ENCODE measurements around the gene NRSN2.

Gene NRSN2, protein sequence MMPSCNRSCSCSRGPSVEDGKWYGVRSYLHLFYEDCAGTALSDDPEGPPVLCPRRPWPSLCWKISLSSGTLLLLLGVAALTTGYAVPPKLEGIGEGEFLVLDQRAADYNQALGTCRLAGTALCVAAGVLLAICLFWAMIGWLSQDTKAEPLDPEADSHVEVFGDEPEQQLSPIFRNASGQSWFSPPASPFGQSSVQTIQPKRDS

DNA sequence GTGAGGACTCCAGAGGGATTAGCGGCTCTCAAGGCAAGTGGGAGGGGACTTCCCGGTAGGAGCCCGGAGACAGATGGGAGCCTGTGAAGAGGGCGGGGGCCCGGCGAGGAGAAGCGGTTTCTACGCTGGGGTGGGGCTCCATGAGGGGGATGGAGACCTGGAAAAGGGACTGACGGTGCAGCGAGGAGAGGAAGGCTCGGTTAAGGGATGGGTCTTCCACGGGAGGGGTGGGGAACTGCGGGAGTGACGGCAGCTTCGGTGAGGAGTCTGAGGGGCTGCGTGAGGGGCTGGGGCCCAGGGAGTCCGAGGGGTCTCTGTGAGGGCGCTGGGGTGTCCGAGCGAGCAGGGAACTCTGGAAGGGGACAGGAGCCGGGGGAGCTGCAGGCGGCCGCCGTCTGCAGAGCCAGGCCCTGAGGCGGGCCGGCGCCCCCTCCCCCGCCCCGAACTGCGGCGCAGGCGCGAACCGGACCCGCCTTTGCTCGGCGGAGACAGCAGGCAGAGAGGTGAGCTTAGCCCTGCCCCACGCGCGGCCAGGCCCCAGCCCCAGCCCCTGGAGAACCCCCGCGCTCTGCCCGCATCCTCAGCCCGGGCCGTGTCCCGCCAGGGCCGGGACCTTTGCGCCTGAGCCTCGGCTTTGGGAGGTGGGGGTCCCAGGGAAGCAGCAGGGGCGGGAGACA lies at the start of gene NRSN2:
NRSN2 (plus strand) TSS at position 472 of the 677 bp plus-strand sequence. CDS start 2,533 bp downstream, outside the sequence.
- no peak for DNase-seq (ENCODE audit: low read depth)

DNA sequence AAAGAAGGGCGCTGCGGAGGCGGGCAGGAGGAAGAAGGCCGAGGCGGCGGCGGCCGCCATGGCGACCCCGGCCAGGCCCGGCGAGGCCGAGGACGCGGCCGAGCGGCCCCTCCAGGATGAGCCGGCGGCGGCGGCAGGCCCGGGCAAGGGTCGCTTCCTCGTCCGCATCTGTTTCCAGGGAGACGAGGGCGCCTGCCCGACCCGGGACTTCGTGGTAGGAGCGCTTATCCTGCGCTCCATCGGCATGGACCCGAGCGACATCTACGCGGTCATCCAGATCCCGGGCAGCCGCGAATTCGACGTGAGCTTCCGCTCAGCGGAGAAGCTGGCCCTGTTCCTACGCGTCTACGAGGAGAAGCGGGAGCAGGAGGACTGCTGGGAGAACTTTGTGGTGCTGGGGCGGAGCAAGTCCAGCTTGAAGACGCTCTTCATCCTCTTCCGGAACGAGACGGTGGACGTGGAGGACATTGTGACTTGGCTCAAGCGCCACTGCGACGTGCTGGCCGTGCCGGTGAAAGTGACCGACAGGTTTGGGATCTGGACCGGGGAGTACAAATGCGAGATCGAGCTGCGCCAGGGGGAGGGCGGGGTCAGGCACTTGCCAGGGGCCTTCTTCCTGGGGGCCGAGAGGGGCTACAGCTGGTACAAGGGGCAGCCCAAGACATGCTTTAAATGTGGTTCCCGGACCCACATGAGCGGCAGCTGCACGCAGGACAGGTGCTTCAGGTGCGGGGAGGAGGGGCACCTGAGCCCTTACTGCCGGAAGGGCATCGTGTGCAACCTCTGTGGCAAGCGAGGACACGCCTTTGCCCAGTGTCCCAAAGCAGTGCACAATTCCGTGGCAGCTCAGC lies 48.8 kb upstream of the NRSN2 start:
- peak; percentile 26 for DNase-seq (ENCODE audit: low read depth)

DNA sequence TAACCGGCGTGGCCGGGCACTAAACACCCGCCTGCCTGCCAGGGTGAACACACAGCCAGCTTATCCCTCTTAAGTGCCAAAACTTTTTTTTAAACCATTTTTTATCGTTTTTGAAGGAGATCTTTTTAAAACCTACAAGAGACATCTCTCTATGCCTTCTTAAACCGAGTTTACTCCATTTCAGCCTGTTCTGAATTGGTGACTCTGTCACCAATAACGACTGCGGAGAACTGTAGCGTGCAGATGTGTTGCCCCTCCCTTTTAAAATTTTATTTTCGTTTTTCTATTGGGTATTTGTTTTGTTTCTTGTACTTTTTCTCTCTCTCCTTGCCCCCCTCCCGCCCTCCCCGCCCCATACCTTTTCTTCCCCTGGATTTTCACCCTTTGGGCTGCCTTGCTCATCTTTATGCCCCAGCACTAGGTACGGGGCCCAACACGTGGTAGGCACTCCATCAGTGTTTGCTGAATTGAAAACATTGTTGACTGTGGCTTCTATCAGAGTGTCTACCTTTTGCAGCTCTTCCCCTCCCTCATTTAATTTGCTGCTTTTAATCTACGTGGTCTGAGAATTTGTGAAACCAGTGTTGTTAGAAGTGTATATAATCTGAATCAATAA lies 48.0 kb upstream of the NRSN2 start:
- no peak for DNase-seq (ENCODE audit: low read depth)

DNA sequence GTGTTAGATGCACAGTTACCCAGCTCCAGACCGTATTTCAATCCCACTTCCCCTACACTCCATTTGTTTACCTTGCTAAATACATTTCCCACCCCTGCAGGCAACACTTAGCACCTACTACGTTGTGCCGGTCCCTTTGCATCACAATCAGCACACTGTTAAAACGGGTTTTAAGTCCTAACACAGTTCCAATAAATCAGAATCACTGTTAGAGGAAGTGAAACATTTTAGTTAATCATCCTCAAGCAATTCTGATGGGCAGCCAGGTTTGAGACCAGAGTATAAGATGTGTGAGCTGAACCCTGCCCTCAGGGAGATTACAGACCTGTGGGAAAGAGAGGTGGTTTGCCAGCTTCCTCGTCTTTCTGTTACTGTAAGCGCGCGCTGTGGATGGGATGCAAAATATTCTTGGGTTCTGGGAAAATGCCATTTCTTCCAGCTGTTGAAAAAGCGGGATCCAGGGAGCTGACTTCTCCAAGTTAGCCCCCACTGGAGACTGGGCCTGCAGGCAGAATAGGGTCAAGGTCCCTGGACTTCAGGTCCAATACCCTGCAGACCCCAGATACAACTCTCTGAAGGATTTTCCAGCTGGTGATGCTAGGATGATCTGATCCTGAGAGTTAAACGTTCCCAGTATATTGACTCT lies 46.4 kb upstream of the NRSN2 start:
- no peak for DNase-seq (ENCODE audit: low read depth)

DNA sequence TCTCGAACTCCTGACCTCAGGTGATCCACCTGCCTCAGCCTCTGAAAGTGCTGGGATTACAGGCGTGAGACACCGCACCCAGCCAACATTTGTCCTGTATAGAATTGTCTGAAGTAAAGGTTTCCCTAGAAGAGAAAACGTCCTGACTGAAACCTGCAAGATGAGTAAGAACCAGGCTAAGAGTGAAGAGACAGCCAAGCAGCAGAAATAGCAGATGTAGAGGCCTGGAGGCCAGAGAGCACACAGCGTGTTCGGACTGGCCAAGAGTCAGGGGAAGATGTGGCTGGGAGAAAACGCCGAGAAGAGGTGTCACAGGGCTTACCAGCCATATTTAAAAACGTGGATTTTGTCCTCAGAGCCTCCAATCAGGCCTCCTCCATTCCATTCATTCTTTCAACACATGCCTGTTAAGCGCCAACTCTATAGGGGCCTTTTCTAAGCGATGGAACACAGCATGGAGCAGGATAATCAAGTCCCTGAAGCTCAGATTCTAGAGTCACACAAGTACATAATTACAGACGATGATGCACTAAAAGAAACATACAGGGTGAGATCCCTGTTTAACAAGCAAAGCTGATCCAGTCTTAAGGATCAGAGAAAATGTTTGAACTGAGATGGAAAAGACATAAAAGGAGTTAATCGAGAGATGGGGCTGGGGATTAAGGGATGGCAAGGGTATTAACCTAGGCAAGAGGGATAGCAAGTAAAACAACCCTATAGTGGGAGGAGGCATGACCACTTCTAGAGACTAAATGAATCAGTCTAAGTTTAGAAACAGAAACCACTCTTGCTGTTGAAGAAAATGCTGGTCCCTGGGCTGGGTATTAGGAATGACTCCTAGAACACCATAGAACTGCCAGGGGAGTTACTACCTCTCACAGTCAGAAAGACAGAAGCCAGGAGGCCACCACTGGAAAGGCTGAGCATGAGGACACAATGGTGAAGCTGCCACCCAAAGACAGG lies 44.7 kb upstream of the NRSN2 start:
- no peak for DNase-seq (ENCODE audit: low read depth)

DNA sequence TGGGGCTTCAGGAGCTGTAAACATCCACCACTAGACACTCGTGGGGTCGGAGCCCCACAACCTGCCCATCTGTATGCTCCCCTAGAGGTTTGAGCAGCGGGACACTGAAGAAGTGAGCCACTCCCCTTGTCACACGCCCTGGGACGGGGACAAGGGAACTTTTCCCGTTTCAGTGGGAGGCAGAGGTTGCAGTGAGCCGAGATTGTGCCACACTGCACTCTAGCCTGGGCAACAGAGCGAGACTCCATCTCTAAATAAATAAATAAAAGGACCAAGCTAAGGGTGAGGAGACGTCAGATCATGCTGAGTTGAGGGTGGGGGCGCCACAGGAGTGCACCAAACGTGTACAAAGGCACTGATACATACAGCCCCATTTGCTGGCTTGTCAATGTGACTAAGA lies 41.2 kb upstream of the NRSN2 start:
- no peak for DNase-seq (ENCODE audit: low read depth)

DNA sequence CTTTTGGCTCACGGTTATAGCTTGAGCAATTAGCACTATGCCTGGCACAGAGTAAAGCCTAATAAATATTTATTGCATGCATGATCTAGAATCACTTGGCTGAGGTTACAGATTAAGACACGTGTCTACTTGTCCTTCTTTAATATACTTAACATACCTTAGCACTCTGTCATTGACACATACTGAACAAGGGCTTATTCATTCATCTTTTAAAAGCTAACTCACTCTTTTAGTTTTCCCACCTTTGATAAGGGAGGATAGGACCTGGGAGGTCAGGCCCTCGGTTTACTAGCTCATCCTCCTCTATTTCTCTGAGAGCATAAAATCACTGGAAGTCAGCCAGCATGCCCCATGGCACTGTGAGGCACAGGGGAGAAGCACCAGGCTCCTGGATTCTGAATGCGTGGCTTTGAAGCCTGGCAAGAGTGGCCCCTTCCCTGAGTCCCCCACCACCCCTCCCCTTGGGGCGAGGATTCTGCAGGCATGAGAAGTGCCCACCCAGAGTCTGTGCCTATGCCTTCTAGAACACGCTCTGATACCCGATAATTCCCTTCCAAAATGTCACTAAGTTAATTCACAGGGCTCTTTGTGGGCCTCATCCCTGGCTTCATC lies 38.4 kb upstream of the NRSN2 start:
- DNase-seq (ENCODE audit: low read depth): no peak

DNA sequence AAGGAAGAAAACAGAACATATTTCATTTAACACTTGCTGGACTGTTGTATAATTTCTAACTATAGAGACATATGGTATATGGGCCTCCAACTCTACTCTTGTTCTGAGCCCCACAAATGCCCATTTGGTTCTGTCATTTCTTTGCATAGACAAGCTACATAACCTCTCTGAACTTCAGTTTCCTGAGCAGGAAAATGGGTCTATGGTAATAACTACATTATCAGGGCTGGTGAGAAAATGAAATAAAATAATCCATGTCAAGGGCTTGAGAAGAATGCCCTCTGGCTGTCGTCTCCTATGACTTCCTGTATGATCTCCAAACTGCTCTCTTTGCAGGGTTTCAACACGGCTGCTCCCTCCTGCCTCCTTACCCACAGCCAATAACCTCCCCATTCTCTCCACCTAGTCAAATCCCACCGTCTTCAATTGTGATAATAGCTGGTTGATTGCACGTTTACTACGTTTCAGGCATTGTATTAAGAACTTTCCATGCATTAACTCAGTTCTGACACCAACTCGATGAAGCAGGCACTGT lies 37.5 kb upstream of the NRSN2 start:
- no peak for DNase-seq (ENCODE audit: low read depth)

DNA sequence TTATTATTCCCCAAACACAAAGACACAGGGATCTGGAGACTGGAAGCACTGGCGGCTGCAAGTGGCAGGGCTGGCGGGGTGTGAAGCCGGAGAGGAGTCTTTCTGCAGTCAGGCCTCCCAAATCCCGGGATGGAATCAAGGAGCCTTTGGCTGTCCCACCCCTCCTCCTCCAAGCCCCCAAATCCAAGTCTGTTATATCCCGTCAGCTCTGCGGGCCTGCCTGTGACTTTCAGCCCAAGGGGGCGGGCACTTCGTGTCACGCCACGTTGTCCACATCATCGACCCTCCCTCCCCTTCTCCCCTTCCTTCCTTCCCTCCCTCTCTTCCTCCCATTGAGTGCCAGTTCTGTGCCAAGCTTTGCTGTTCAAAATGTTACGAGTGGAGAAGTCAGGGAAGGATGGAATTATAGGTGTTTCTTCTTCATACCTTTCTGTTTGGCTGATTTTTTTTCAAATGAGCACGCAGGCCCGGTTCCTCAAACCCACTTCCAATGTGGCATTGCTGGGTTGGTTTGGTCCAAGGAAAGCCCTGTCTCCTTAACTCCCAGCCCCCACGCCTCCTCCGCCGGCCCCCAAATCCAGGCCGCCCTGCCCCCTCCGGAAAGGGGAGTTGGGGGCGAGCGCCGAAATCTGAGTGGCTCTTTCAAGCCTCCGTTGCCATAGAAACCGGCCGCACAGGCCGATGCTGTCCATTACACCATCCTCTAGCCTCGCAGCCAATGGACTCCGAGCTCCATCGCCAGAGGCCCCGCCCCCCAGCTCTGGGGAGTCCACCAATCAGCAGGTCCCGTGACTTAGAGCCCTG lies 36.9 kb upstream of the NRSN2 start:
- peak; percentile 69 for DNase-seq (ENCODE audit: low read depth)

DNA sequence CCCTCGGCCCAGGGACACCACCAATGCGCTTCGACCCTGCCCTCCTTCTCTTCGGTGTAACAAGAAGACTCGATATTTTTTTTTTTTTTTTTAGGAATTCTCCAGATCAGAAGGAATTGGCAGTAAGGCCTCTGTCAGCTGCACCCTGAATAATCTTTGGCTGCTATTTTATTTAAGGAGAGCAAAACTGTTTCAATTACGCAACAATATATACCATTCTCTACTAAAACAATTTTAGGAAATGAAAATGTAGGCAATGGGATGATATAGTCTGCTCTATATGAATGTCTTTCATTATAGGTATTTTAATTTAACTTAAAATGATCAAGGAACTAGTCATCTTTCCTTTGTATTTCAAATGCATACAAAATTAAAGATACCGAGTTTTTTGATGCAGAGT lies 36.3 kb upstream of the NRSN2 start:
- no peak for DNase-seq (ENCODE audit: low read depth)

DNA sequence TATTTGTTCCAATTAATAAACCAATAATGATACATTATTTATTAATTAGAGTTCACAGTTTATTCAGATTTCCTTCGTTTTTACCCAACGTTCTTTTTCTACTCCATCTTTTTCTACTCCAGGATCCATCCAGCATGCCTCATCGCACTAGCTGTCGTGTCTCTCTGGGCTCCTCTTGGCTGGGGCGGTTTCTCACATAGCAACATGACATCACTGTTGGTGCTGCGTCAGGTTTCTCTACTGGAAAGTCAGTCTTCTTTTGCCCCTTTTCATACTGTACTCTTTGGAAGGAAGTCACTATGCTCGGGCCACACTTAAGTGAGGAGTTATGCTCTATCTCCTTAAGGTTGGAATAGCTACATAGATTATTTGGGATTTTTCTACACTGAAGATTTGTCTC lies 35.3 kb upstream of the NRSN2 start:
- DNase-seq (ENCODE audit: low read depth): no peak

DNA sequence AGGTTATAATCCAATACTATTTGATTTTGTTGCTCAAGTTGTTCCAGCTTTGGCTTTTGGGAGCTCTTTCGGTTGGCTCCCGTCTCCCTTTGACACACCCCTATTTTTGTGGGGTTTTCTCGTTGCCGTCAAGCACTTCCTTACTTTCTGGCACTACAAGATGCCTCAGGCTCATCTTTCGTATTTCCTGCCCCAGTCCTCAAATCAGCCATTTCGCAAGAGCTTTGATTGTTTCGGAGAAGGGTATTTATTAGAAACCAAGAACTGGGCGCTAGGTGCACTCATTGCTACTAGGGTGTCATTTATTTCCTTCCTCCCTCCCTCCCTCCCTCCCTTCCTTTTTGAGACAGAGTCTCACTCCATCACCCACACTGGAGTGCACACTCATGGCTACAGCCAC lies 34.8 kb upstream of the NRSN2 start:
- DNase-seq (ENCODE audit: low read depth): no peak

DNA sequence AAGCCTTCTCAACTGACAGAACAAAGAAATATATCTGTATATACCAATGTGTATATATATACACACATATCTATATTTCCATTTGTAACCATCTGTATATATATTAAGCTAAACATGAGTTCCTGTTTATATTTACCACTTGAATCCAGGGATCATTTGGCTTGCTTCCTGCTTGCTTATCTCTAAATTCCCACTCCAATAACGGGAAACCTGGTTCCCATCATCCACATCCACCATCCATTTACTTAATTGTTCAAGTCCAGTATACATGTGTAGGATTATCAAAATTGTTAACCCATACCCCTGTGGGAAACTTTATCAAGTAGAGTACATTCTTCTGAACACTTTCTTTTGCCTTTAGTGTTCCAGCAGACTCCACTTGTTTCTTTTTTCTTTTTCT lies 34.0 kb upstream of the NRSN2 start:
- no peak for DNase-seq (ENCODE audit: low read depth)

DNA sequence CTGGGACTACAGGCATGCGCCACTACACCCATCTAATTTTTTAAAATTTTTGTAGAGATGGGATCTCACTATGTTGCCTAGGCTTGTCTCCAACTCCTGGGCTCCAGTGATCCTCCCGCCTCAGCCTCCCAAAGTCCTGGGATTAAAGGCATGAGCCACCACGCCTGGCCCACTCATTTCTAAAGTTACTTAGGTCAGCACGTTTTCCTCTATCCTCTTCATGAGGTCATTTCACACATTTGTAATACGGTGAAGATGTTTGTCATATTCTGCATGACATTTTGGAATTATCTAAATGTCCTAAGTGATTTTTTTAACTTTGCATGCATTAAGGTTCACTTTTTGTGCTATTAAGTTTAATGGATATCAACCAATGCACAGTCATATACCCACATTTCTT lies 33.5 kb upstream of the NRSN2 start:
- no peak for DNase-seq (ENCODE audit: low read depth)

DNA sequence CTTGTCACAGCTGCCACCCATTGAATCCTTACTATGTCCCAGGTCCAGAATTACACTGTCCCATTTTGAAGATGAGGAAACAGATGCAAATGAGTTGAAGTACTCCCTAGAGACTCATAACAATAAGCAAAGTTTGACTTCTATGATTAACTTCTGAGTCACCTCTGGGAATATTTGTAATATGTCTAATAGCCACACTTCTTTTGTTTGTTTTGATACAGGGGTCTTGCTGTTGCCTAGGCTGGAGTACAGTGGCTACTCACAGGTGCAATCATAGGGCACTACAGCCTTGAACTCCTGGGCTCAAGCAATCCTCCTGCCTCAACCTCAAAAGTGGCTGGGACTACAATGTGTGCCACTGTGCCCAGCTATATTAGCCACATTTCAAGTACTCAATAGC lies 33.0 kb upstream of the NRSN2 start:
- no peak for DNase-seq (ENCODE audit: low read depth)

DNA sequence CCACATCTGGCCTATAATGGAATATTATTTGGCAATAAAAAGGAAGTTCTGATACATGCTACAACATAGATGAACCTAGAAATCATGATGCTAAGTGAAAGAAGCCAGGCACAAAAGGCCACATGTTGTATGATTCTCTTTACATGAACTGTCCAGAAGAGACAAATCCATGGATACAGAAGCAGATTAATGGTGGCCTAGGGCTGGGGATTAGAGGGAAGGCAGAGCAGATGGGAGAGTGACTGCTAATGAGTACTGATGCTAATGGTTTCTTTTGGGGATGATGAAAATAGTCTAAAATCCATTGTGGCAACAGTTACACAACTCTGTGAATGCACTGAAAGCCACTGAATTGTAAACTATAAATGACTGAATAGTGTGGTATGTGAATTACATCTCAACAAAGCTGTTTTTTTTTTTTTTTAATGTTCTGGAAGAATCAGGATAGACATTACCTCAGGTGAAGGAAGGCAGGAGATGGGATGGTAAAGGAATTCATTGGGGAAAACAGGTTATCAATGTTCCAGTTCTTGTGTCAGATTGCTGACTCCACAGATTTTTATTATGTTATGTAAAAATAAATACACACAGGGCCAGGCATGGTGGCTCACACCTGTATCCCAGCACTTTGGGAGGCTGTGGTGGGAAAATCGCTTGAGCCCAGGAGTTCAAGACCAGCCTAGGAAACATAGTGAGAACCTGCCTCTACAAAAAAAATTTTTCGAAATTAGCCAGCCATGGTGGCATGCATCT lies 30.4 kb upstream of the NRSN2 start:
- no peak for DNase-seq (ENCODE audit: low read depth)

DNA sequence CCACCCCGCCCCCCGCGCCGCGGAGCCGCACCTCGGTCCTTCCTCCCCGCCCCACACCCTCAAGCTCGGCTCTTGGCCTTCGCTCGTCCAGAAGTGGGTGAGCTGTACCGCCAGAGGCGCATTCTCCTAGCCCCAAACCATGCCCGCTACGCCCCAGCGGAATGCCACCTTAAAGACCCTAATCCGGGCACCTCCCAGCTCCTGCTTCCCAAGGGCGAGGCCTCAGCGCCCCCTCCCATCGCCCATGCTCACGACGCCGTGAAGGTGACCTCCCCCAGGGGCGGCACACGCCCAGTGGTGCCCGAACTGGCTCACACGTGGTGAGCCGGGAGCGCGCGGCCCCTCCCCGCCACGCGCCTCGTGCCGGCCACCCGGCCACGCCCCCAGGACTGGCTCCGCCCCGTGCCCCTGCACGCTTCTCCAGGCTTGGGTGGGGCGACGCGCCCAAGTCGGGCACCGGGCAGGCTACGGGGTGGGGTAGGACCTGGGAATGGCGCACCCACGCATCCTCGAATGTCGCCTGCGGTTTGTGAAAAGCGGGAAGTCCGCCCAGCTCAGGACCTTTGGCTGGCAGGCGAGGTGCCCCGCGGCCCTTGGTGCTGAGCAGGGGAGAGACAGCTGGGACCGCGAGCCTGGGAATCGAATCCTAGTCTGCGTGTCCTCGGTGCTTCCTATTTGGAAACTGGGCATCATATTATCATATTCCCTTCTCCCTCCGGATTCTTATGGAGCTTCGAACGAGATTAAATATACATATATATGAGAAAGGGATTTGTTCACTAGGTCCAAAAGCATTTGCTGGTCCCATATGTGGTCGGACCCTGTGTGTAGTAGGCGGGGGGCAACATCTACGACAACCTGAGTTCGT lies 22.5 kb upstream of the NRSN2 start:
- peak; percentile 86 for DNase-seq (ENCODE audit: low read depth)
